GM18951 (cell line): Measurements from ENCODE around the gene ZIC2.

Experiments
- POLR2A ChIP-seq: IDR thresholded peaks from 4 replicates; pipeline ENCODE4 v1.6.1; 2011; ENCODE audit warnings: mild to moderate bottlenecking; ENCODE audit not compliant: insufficient read length, insufficient read depth; ENCODE audit errors: extremely low read depth
- in situ Hi-C: fragments of 300-500 bp; cut with MboI; formaldehyde crosslinking; loops from one replicate; pipeline ENCODE4 v1.12.0; 2022; ENCODE audit warnings: low sequenced_read_pairs, mixed read lengths, inconsistent platforms; ENCODE audit not compliant: unreplicated experiment

ZIC2 gene

DNA sequence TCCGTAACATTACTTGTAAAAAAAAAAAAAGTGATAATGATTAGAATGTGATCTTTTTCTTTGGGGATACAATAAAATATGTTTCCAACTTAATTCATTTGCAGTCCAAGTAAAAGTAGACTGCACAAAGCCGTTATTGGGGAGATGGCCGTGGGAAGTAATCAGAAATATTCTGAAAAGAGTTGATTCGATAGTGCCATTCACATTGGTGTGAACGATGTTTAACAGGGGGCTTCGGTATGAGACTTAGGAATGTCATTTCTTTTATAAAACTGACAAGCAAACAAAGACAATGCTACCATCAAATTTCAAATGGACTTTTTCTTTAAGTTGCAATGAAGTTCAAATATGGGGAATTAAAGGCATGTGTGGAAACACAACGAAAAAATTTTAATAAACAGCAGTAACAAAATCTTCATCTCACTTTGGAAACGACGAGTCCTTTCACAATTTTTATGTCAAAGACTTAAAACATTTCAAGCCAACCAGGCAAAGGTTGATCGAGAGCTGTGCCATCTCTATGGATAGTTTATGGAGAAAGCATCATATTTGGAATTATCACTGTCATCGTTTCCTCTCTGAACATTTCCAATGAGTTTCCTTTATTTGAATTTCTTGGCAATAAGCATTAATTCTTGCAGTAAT lies 8.3 kb upstream of the ZIC2 start:
- in situ Hi-C loops = no loop called here

DNA sequence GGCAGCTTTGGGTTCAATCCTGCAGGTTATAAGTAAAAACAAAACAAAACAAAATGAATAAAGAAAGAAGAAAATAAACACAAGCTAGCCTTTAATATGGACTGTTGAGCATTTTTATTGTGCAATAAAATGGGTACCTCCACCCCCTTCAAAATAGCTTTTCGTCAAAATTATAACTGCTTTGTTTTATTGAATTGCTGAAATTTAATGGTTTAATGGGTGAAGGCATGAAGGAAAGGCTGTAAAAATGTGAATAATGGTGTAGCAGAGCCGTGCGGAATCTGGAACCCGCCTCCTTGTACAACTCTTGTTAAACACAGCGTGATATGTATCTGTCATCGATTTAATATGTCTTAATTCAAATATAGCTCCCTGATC lies 7.8 kb upstream of the ZIC2 start:
- no peak for TF ChIP-seq POLR2A
- in situ Hi-C loops = no loop called here

More for the DNA sequence above, 8.3 kb upstream of the ZIC2 start:
- no peak for TF ChIP-seq POLR2A

DNA sequence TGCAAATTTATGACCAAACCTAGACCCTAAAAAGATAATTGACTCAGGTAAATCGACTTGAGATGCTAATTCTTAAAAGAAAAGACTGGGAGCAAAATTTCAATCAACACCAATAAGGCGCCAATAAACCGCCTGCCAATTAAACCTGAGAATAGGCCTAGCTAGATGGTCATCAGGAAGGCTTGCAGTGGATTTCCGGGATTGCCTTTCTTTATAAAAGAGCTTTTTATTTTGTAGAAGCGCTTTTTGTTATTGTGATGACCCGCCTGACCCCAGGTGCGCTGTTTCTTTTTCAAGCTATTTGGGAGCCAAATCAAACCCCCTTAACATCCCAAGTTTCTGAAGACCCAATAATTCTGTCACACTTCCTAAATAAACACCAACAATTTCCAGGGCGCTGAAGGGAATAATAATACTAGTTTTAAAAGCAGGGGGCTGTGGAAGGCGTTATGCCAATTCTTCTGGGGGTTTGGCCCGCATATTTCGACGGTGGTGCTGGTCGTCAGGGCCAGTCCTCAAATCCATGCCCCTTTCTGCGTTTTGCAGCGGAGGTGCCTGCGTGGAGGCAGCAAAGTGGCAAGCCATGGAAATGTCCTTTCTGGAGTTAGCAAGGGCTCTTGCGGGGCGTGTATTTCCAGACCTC lies 7.2 kb upstream of the ZIC2 start:
- in situ Hi-C loops = no loop called here
- no peak for TF ChIP-seq POLR2A

DNA sequence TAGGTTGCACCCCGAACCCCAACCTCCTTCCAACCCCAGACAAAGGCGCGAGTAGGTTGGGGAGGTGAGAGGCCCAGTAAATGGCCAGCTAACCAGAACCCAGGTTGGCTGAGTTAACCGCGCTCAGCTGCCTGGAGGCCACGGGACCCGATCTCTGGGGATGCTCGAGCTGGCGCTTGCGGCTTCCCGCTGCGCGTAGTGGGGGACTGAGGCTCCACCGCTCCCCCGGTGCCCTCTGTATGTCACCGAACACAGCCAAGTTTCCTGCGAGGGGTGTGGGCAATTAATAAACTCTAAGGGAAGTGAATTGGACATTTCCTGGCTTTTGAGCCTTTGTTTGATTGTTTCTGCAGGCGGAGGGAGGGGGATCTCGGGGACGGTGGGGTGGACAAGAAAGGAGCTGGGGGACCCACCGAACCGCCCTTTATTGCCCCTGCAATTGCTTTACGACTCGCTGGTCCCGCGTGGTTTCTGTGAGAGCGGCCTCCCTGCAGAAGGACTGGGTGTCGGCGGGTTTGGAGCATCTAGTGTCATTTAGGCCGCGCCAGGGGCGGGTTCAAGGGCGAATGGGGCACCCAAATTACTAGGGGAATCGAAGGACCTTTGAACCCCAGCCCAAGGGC lies 6.5 kb upstream of the ZIC2 start:
- no peak for TF ChIP-seq POLR2A
- in situ Hi-C loops = no loop called here

DNA sequence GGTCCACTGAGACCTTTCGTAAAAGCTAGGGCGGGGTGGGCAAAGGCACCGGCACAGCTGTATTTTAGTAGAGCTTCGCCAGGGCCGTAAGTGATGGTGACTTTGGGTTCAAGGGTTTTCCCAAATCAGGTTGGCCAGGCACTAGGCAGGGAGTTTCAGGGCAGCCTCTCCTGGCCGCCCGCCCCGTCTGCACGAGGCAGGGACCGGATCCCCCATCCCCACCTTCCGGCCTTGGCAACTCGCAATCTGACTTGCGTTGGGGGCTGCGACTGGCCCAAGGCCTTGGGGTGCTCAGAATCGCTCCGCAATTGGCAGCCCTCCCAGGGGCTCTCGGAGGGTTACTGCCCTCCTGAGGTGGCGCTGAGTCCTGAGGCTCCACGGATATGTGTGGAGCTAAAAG lies 6.0 kb upstream of the ZIC2 start:
- in situ Hi-C loops = no loop called here
- no peak for TF ChIP-seq POLR2A

DNA sequence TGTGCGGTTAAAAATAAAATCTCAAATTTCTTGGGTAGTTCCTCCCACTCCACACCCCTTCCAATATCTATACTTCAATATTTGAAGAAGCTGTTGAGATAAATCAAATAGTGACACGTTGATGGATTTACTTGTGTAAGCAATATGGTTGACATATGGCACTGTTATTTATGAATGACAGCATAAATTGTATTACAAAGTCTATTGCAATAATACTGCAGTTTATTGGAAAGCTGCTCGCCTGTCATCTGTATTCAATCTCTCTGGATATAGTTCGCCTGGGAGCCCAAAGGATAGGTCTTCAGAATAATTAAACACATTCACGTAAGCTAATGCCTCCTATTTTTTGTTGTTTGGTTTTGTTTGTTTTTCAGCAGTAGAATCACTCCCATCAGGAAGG lies 5.0 kb upstream of the ZIC2 start:
- in situ Hi-C loops = no loop called here
- TF ChIP-seq POLR2A = no peak

DNA sequence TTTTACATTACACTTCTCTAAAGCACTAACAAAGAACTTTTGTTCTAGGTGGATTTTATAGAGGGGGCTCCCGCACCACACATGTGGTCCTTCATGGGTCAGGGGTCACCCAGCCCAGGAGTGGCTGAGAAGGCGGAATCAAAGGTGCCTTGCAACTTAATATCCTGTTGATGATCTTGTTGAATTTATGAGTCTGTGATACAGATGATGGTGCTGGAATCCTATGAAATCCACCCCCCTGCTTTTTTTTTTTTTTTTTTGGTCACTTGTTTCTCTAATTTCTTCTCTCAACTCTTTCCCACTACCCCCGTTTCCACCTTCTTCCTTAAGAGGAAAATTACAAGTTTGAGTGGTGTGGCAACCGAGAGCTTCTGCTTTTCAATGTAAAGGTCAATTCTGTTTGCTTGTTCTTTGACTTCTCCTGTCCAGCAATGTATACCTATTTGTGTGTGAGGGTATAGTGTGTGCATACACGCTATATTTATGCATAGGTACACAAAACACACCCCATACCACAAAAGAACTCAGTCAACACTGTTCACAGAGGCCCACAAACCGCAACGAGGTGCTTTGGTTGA lies 4.2 kb upstream of the ZIC2 start:
- in situ Hi-C loops = no loop called here
- TF ChIP-seq POLR2A = no peak

DNA sequence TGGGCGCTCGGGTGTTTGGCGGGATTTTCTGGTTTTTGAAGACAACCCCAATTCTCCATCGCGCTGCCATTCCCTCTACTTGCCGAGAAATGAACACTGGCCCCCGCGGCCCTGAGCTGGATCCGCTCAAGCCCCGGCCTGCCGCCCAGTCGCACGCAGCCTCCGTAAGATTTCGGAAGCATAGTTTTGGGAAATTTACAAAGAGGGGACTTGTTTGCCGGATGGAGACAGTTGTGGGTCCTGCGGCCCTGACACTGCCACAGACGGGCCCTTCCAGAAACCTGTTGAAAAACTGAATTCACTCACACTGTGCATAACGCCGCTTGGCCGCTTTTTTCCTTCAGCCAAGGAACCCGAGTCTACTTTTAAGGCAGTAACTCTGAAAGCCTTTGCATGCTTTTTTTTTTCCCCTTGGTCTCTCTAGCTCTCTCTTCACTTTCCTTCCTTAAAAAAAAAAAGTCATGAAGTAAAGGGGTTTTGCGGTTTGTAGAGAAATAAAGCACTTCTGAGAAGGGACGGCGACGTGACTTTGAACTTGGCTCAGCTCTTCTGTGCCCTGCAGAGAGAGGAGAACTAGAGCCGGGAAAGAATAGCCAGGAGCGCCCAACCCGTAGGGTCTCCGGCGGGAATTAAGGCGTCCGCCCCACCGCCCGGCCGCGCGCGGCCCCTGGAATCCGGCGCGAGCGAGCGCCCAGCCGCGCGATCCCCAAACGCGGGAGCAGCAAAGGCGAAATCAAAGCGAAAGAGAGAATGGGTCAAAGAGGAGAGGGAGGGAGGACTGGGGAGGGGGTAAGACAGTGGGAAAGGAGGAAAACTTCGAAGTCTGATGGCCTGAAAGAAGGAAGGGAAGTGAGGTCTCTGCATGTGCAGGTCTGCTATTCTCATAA lies 3.4 kb upstream of the ZIC2 start:
- in situ Hi-C loops = no loop called here

DNA sequence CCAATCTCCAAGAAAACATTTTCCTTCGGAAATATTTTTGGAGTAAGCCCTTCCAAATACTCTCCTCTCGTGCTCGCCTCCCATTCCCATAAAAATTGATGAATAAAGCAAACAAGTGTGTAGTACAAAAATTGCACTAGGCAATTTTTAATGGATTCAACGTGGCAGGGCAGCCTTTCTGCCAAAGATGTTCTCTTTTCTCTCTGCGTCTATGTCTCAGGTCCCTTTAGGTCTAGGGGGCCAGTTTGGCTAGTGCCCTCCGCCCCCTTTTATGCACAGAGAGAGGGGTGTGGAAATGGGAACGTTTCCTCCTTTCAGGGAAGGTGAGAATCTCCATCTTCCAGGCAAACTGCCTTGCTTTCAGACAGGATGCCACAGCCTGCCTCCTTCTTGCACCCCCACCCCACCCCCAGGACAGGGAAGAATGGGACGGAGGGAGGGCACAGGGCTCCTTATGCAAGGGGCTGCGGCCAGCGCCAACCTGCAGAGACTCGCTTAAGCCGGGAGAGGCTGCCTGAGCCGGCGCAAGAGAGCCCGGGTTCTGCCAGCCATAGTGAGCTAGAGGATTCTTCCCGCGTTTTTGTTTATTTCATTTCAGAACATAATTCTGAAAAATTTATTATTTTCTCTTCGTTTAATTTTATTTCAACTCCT lies 2.7 kb upstream of the ZIC2 start:
- in situ Hi-C loops = no loop called here

More for the DNA sequence above, 3.4 kb upstream of the ZIC2 start:
- no peak for TF ChIP-seq POLR2A

DNA sequence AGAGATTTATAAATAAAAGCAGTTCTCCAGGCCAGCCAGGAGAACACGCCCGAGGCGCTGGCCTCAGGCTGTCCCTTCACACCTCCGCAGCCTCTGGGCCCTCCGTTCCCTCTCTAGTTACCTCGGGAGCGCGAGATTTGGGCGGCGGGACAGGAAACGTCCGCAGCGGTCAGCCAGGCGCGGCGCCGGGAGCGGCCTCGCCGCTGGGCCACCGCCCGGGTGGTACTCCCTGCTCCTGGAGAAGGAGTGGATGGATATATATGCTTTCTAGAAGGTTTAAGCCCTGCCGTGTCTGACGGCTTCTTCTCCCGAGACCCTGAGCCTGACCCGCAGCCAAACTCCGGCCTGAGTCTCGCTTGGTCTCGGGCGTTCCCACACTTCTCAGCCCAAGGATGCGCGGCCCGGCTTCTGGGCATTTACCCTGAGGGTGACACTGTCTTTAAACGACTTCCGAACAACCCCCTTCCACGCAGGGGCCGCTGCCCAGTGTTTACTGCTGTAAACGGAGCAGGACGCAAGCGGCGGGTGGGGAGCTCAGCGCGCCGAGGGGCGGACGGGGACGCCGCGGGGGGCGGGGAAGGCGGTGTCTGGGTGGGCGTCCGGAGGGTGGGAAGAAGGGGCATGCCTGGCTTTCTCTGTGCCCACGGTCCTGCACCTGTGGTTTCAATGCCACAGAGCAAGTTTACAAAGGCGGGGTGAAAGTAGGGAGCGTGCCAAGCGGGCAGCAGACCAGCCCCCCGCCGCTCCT lies 2.0 kb upstream of the ZIC2 start:
- TF ChIP-seq POLR2A = no peak
- in situ Hi-C loops = no loop called here

More for the DNA sequence above, 2.7 kb upstream of the ZIC2 start:
- no peak for TF ChIP-seq POLR2A

DNA sequence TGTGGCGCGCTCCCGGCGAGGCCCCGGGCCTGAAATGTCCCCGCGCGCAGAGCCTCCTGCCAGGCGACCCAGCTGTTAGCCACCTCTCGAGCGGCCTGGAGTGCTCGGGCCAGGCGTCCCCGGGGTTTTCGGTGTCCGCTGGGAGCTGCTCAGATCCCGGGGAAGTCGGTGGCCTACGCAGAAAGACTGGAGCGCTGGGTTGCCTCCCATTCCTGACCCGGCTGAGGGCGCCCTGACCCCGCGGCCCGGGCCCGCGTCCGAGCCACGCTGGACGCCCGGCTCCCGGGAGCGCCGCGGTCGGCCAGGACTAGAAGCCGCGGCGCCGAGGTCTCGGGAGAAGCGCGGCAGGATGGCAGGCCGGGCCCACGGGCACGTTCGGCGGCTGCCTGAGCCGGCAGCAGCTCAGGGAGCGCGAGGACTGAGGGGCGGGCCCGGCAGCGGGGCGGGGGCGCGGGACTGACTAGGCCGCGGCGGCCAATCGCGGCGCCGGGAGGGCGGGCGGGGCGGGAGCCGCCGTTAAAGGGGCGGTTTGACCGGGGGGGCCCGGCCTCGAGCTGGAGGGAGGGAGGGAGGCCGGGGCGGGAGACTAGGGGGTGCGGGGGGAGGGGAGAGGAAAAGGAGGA lies 1.3 kb upstream of the ZIC2 start:
- in situ Hi-C loops = no loop called here
- TF ChIP-seq POLR2A = no peak
